CD4-positive, alpha-beta T cell treated with Interleukin-10 for 1 hour (primary cell): ENCODE results near the gene SZRD1.

Experiments used
- DNase-seq: peaks from one replicate; pipeline ENCODE4 v3.0.0-alpha.2; 2020

SZRD1 gene

GRCh38 chr1:16442265-16442664 is 75.2 kb downstream of the SZRD1 start:
- no peak for DNase-seq

GRCh38 chr1:16442941-16443340 is 75.9 kb downstream of the SZRD1 start:
- DNase-seq = no peak

- no peak for DNase-seq
Observed at GRCh38 chr1:16443975-16444770, 77.1 kb downstream of the SZRD1 start.

- no peak for DNase-seq
Observed at GRCh38 chr1:16445052-16445451, 78.0 kb downstream of the SZRD1 start.

GRCh38 chr1:16446116-16446515 is 79.1 kb downstream of the SZRD1 start:
- no peak for DNase-seq

- DNase-seq = no peak
Observed at GRCh38 chr1:16447641-16448040, 80.6 kb downstream of the SZRD1 start.
